GM23338 (cell line): ENCODE data around the gene OR2H1. TPM values are rescaled to one million over a fixed set of nuclear protein-coding genes. Genes with fewer than 3 reads are reported as not detected.

Experiments
- ATAC-seq: fragments of 200-7000 bp; cut with Tn5 transposase; 3 replicates; pipeline ENCODE4 v1.9.1; 2020
- DNase-seq: peaks from one replicate; pipeline ENCODE4 v3.0.0-alpha.2; 2015; ENCODE audit warnings: low spot score
- H2AFZ ChIP-seq: fragments of 200-600 bp; sonication (generic); 2 replicates; pipeline ENCODE4 v1.8.0; 2016; ENCODE audit warnings: antibody characterized with exemption, mild to moderate bottlenecking, moderate library complexity
- H3F3A ChIP-seq: fragments of 200-600 bp; sonication (generic); replicated peaks from 2 replicates; pipeline ENCODE4 v1.8.0; 2017; ENCODE audit warnings: antibody characterized with exemption, mixed run types, low read depth
- H3K27ac ChIP-seq: fragments of 200-600 bp; sonication (generic); 2 replicates; pipeline ENCODE4 v1.6.1; 2016; ENCODE audit warnings: low read depth
- H3K27me3 ChIP-seq: fragments of 200-600 bp; sonication (generic); 2 replicates; pipeline ENCODE4 v1.8.0; 2016; ENCODE audit warnings: mild to moderate bottlenecking, mixed run types, moderate library complexity; ENCODE audit not compliant: insufficient read depth
- H3K36me3 ChIP-seq: fragments of 200-600 bp; sonication (generic); 2 replicates; pipeline ENCODE4 v1.8.0; 2016; ENCODE audit warnings: mild to moderate bottlenecking; ENCODE audit not compliant: insufficient read depth
- H3K4me1 ChIP-seq: fragments of 200-600 bp; sonication (generic); 2 replicates; pipeline ENCODE4 v1.8.0; 2016; ENCODE audit warnings: mild to moderate bottlenecking, moderate library complexity; ENCODE audit not compliant: insufficient read depth
- H3K4me2 ChIP-seq: fragments of 200-600 bp; sonication (generic); 2 replicates; pipeline ENCODE4 v1.7.1; 2017; ENCODE audit warnings: mixed run types
- H3K4me3 ChIP-seq: fragments of 200-600 bp; sonication (generic); 2 replicates; pipeline ENCODE4 v1.6.1; 2016; ENCODE audit warnings: mixed run types
- H3K79me2 ChIP-seq: fragments of 200-600 bp; sonication (generic); replicated peaks from 2 replicates; pipeline ENCODE4 v1.8.0; 2017; ENCODE audit warnings: mild to moderate bottlenecking; ENCODE audit not compliant: insufficient read depth
- H3K9me2 ChIP-seq: fragments of 200-600 bp; sonication (generic); 2 replicates; pipeline ENCODE4 v1.8.0; 2017; ENCODE audit not compliant: insufficient read depth
- H4K20me1 ChIP-seq: fragments of 200-600 bp; sonication (generic); replicated peaks from 2 replicates; pipeline ENCODE4 v1.8.0; 2017; ENCODE audit warnings: mild to moderate bottlenecking; ENCODE audit not compliant: insufficient read depth
- H3K27ac Mint-ChIP-seq: 2 replicates; pipeline ENCODE4 v1.8.0; 2020; ENCODE audit warnings: inconsistent platforms, mild to moderate bottlenecking, moderate library complexity, mixed read lengths
- H3K27me3 Mint-ChIP-seq: 3 replicates; pipeline ENCODE4 v1.8.0; 2022; ENCODE audit warnings: low read depth, mild to moderate bottlenecking, moderate library complexity, mixed read lengths, inconsistent platforms; ENCODE audit not compliant: insufficient read depth, poor library complexity
- H3K36me3 Mint-ChIP-seq: 3 replicates; pipeline ENCODE4 v1.8.0; 2021; ENCODE audit warnings: low read depth, mild to moderate bottlenecking, inconsistent platforms, moderate library complexity, mixed read lengths
- H3K4me1 Mint-ChIP-seq: 3 replicates; pipeline ENCODE4 v1.8.0; 2020; ENCODE audit warnings: mild to moderate bottlenecking, inconsistent platforms, mixed read lengths
- H3K4me3 Mint-ChIP-seq: 3 replicates; pipeline ENCODE4 v1.8.0; 2021; ENCODE audit warnings: moderate library complexity, mild to moderate bottlenecking, inconsistent platforms, mixed read lengths
- H3K9me3 Mint-ChIP-seq: 3 replicates; pipeline ENCODE4 v1.8.0; 2020; ENCODE audit warnings: moderate library complexity, mild to moderate bottlenecking, inconsistent platforms, mixed read lengths
- CTCF ChIP-seq, 2 experiments: fragments of 200-600 bp in 1 of 2; sonication (generic) in 1 of 2; conservative IDR thresholded peaks; 2 replicates each; pipeline versions ENCODE4 v1.5.1 to v1.6.1; 2016 to 2017; ENCODE audit warnings: antibody characterized with exemption in 2 of 2, low read depth in 2 of 2, mild to moderate bottlenecking in 2 of 2, moderate library complexity in 1 of 2
- ETS1 ChIP-seq: IDR thresholded peaks from 2 replicates; pipeline ENCODE4 v1.6.1; 2016; ENCODE audit warnings: antibody characterized with exemption
- EZH2 ChIP-seq: fragments of 200-600 bp; sonication (generic); IDR thresholded peaks from one replicate; pipeline ENCODE4 v1.8.0; 2017; ENCODE audit warnings: antibody characterized with exemption, mild to moderate bottlenecking, low read depth; ENCODE audit not compliant: unreplicated experiment
- EZH2phosphoT487 ChIP-seq: fragments of 200-600 bp; sonication (generic); IDR thresholded peaks from one replicate; pipeline ENCODE4 v1.8.1; 2018; ENCODE audit warnings: antibody characterized with exemption; ENCODE audit not compliant: unreplicated experiment
- POLR2AphosphoS5 ChIP-seq: IDR thresholded peaks from 2 replicates; pipeline ENCODE4 v1.6.1; 2016; ENCODE audit warnings: antibody characterized with exemption, low read depth
- REST ChIP-seq: IDR thresholded peaks from one replicate; pipeline ENCODE4 v1.6.1; 2018; ENCODE audit warnings: antibody characterized with exemption; ENCODE audit not compliant: unreplicated experiment
- ZNF114 ChIP-seq: fragments of 250-450 bp; sonication (Bioruptor Pico); IDR thresholded peaks from 2 replicates; pipeline ENCODE4 v1.5.0; 2020; ENCODE audit warnings: mild to moderate bottlenecking, moderate library complexity
- ZNF331 ChIP-seq: fragments of 250-450 bp; sonication (Bioruptor Pico); IDR thresholded peaks from 2 replicates; pipeline ENCODE4 v1.5.0; 2020; ENCODE audit warnings: low read depth, mild to moderate bottlenecking, moderate library complexity
- ZNF462 ChIP-seq: fragments of 250-450 bp; sonication (Bioruptor Pico); IDR thresholded peaks from 2 replicates; pipeline ENCODE4 v1.5.0; 2020; ENCODE audit warnings: mild to moderate bottlenecking, moderate library complexity
- polyA plus RNA-seq: library from polyadenylated mRNA; unstranded; fragments of >200 nt; fragmentation: Nextera tagmentation; extraction: Ambion mirVana; gene quantifications from 2 replicates; pipeline ENCODE4 v1.2.1, GENCODE V29; 2016
- total RNA-seq: library from RNA; depleted of rRNA; stranded (reverse); fragments of >200 nt; shearing (Covaris generic); gene quantifications from 2 replicates; pipeline ENCODE4 v1.2.3, GENCODE V29; 2014

Gene OR2H1
- total and polyA plus RNA-seq, 2 experiments from 2014 or later: not detected

GRCh38 chr6:29477923-29478450 is 21.0 kb downstream of the OR2H1 start (continued):
- no peak for TF ChIP-seq CTCF (conservative IDR thresholded peaks at IDR 0.05; ENCODE audit: low read depth in 2 of 2)

DNA sequence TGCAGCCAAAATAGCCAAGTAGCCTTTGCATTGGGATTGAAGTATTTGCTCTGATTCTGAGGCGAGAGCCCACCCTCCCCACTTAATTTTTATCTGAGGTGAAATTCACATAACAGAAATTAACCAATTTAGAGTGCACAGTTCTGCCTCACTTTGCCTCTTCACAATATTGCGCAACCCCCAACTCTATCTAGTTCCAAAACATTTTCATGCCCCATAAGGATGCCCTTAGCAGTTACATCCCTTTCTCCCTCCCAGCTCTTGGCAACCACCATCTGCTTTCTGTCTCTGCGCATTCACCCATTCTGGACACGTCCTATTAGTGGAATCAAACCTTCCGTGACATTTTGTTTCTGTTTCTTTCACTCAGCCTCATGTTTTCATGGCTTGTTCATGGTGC is 21.8 kb downstream of the OR2H1 start:
- Mint-ChIP-seq H3K4me3 (no peak overlapping the region), H3K36me3 (no peaks in the 10 kb centered on the region), H3K4me1 (no peaks in the 10 kb centered on the region), H3K27ac (no peak overlapping the region), H3K9me3 (no peaks in the 10 kb centered on the region; the same call in 2 of the 3 replicates), H3K27me3 (peaks cover 5% of the 10 kb centered on the region)
- Histone ChIP-seq H3K4me3 (no peak overlapping the region), H3K27ac (no peak overlapping the region), H3K27me3 (no peaks in the 10 kb centered on the region), H3K4me1 (no peaks in the 10 kb centered on the region), H4K20me1 (no peaks in the 10 kb centered on the region), H3F3A (no peaks in the 10 kb centered on the region), H2AFZ (no peak overlapping the region; the same call in 1 of the 2 replicates), H3K9me2 (peaks cover 29% of the 10 kb centered on the region), H3K36me3 (no peaks in the 10 kb centered on the region), H3K4me2 (no peak overlapping the region), H3K79me2 (no peaks in the 10 kb centered on the region)
- no peak for ATAC-seq
- DNase-seq: no peak
- TF ChIP-seq REST (no peak), ZNF114 (CRISPR knock-in tag) (no peak), EZH2phosphoT487 (no peak), ZNF331 (CRISPR knock-in tag) (no peak), CTCF (conservative IDR thresholded peaks at IDR 0.05; ENCODE audit: low read depth in 2 of 2) (no peak), EZH2 (no peak), POLR2AphosphoS5 (no peak), ZNF462 (CRISPR knock-in tag) (no peak), ETS1 (no peak)
